Cardiac fibroblast (primary cell): ENCODE measurements around the gene CHCHD10.

Source experiments
- DNase-seq, 2 donors: peaks; one replicate each; pipeline versions ENCODE4 v3.0.0 to v3.0.0-alpha.2; 2010; ENCODE audit warnings: low read depth in 2 of 2
- H3K4me3 ChIP-seq, 2 donors: replicated peaks in 1 of 2; 1 replicate in 1 of 2; 2 replicates in 1 of 2; pipeline ENCODE4 v1.5.1; 2011; ENCODE audit warnings: low read depth in 2 of 2, low read length in 2 of 2, mild to moderate bottlenecking in 2 of 2, moderate library complexity in 1 of 2
- TF ChIP-seq, protein P1 (sequence below): IDR thresholded peaks from one replicate; pipeline ENCODE4 v1.5.1; 2011; ENCODE audit warnings: low read depth, mild to moderate bottlenecking, low read length, inconsistent platforms

CHCHD10 gene

GRCh38 chr22:23793326-23793725, 25.6 kb upstream of the CHCHD10 start:
- TF ChIP-seq, protein P1, sequence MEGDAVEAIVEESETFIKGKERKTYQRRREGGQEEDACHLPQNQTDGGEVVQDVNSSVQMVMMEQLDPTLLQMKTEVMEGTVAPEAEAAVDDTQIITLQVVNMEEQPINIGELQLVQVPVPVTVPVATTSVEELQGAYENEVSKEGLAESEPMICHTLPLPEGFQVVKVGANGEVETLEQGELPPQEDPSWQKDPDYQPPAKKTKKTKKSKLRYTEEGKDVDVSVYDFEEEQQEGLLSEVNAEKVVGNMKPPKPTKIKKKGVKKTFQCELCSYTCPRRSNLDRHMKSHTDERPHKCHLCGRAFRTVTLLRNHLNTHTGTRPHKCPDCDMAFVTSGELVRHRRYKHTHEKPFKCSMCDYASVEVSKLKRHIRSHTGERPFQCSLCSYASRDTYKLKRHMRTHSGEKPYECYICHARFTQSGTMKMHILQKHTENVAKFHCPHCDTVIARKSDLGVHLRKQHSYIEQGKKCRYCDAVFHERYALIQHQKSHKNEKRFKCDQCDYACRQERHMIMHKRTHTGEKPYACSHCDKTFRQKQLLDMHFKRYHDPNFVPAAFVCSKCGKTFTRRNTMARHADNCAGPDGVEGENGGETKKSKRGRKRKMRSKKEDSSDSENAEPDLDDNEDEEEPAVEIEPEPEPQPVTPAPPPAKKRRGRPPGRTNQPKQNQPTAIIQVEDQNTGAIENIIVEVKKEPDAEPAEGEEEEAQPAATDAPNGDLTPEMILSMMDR = no peak
- H3K4me3 ChIP-seq = no peak overlapping the region
- DNase-seq = no peak

DNA sequence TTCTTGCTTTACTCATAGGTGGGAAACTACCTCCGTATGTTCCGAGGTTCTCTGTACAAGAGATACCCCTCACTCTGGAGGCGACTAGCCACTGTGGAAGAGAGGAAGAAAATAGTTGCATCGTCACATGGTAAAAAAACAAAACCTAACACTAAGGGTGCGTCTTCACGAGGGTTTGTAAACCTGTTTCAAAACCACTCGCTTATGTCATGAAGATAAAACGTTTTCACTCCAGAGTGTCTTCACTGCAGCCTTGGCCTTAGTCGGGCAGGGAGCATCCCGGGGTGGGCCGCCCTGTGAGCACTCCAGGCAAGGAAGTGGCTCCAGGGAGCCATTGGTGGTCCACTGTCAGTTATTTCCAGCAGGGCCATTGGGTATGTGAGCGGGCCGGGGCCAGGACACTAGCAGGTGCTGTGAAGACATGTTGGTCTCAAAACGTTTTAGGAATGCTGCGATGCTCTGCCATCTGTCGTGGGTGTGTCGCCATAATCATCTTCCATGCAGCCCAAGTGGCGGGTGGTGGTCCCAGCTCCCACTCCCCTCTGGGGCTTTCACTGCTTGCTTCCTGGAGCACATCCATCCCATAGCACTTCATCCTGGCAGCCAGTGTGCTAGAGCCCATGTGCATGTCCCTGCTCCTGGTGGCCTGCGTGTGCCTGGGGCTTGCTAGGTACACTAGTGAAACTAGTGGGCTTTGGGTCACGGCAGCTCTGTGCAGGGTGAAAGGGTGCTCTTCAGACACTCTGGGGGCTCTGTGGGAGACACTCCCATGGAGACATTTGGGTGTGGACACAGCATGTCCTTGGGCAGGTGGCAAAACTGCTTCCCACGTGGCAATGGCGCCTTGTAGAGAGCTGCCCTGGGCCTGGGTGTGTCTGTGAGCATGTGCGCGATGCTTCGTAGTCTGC, 24.2 kb upstream of the CHCHD10 start:
- H3K4me3 ChIP-seq = no peak overlapping the region
- TF ChIP-seq, protein P1 = no peak
- DNase-seq = no peak

DNA sequence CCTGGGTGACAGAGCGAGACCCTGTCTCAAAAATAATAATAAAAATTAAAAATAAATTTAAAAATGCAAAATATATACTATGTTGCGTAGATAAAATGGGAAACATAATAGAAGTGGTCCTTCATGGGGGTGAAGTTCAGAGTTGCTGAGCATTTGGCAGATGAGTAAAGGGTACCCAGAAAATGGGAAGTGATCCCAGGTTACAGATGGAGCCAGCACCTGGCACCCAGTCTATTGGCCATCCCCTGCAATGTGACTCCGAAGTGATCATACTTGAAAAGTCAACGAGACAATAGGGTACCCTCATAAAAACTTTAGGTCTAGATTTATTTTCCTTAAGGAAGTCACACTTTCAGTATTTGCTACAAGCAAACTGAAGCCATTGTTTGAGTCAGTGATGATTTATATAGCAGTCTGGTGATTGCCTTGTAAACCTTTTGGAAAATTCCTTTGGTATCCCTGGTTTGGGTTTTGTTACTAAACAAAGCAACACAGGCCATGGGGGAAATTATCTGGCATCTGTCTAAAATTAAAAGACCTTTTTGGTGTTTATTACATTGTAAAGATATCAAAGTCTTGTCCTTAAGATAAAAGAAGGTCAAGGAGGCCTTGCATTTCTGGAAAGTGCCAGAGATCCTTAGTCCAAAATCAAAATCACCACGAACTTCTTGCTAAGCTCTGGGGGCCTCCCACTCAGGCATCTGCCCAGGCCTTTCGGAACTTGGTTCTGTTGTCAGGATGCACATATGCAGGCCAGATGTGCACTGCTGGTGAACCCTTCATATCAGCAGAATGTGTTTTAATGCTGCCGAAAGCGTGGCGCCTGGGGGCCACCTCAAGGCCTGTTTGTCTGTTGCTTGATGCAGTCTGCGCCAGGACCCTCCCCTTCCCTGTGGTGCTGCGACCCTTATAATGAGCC, 23.3 kb upstream of the CHCHD10 start:
- H3K4me3 ChIP-seq = no peak overlapping the region
- peak in 1 of 2 donors; percentile 76 for DNase-seq
- TF ChIP-seq, protein P1 = no peak

- no peak overlapping the region for H3K4me3 ChIP-seq
- no peak for DNase-seq
- TF ChIP-seq, protein P1 = no peak
Measured at GRCh38 chr22:23789638-23790037, 21.9 kb upstream of the CHCHD10 start.

DNA sequence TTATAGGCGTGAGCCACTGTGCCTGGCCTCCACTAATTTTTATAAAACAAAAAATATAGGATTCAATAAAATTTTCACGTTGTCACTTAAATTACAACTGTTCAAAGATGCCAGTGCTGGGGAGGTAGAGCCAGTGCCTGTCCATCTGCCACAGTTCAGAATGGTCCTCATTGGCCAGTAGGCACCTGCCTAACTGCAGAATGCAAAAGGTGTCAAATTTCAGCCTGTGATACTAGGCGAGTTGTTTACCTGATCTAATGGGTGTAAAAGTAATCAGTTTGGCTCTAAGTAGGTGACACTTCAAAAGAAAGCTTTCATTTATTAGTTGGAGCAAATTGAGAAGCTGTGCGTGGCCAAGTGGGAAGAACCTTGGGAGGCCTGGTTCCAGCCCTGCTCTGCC, 21.3 kb upstream of the CHCHD10 start:
- TF ChIP-seq, protein P1 = no peak
- H3K4me3 ChIP-seq = no peak overlapping the region
- no peak for DNase-seq

DNA sequence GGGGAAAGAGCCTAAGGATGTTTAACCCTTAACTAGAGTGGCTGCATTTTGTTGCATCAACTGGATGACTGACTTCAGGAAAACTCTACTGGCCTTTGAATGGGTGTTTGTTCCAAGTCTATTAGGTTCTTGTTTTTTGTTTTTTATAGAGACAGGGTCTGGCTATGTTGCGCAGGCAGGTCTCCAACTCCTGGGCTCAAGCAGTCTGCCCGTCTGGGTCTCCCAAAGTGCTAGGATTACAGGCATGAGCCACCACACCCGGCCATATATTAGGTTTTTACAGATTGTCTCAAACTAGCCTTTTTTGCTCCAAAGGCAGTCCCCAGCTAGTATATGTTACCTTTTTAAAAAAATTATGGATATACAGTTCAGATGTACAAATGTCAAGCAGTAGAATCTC, 20.1 kb upstream of the CHCHD10 start:
- peak overlapping the region; percentile 71 to 94 for H3K4me3 ChIP-seq
- TF ChIP-seq, protein P1 = no peak
- no peak for DNase-seq
